Neural progenitor cell (in vitro differentiated cells): ENCODE measurements around the gene PIP4K2C.

Experiments
- CTCF ChIP-seq: fragments of 200-600 bp; sonication (generic); IDR thresholded peaks from 2 replicates; pipeline ENCODE4 v1.5.1; 2017; ENCODE audit warnings: antibody characterized with exemption, mild to moderate bottlenecking
- EZH2 ChIP-seq: fragments of 200-600 bp; sonication (generic); IDR thresholded peaks from 2 replicates; pipeline ENCODE4 v1.6.1; 2017; ENCODE audit warnings: antibody characterized with exemption, mild to moderate bottlenecking, moderate library complexity

DNA sequence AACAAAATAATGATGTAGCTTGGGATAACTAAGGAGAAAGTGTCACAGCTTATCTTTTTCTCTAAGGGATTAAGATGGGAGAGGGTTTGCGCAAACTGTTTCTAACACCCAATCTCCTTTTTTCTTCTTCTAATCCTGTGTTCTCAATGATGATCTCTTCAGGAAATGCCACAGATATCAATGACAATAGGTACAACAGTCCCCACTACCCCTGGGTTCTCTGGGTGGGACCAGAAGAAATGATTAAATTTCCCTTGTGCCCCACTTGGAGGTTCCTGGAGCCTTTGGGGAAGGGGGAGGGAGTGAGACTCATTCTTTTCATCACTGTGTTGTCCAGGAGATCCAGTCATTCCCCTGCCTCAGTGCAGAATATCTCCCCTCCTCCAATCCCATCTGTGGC lies 8.6 kb upstream of the PIP4K2C start:
- no peak for TF ChIP-seq CTCF
- TF ChIP-seq EZH2 = no peak
